ENCODE measurements around the gene SAP30L. TPM values are rescaled to one million over a fixed set of nuclear protein-coding genes. Genes with fewer than 3 reads are reported as not detected.

SAP30L gene
- total and polyA plus RNA-seq, 2 of the 13 experiments (the other 11 are each of a cell fraction or from before 2014, with no cell fraction given) = 27.9 to 37.2 TPM

DNA sequence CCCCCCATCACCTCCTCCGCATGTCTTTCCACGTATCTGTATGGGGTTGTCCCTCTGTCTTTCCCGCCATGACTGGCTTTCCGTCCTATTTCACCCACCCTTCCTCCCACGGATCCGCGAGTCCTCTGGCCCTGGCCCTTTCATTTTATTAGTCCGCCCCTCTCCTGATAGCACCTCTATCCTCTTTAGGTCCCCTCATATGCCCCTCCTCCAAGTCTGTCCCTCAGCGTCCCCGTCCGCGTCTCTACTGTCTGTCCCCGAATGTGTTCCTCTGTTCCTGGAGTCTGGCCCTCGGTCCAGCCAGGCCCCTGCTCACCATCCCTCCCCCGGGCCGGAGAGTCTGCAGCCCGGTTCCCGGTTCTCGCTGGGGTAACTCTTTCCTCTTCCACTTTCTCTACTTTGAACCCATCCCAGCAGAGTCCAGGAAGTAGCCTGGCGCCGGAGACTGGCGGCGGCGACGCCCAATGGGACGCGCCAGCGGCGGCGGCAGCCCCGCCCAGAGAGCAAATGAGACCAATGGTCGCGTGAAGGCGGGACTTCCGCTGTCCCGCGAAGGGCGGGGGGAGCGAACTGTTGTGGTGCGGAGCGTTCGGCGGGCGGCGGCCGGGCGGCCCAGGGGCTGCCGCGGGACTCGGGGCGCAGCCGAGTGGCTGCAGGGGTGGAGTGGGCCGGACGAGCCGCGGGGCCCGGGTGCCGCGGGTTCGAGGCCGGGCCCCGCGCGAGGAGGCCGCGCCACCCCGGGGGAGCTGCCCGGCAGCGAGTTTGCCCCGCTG lies at the start of gene SAP30L (continued):
- TF ChIP-seq, protein P1, sequence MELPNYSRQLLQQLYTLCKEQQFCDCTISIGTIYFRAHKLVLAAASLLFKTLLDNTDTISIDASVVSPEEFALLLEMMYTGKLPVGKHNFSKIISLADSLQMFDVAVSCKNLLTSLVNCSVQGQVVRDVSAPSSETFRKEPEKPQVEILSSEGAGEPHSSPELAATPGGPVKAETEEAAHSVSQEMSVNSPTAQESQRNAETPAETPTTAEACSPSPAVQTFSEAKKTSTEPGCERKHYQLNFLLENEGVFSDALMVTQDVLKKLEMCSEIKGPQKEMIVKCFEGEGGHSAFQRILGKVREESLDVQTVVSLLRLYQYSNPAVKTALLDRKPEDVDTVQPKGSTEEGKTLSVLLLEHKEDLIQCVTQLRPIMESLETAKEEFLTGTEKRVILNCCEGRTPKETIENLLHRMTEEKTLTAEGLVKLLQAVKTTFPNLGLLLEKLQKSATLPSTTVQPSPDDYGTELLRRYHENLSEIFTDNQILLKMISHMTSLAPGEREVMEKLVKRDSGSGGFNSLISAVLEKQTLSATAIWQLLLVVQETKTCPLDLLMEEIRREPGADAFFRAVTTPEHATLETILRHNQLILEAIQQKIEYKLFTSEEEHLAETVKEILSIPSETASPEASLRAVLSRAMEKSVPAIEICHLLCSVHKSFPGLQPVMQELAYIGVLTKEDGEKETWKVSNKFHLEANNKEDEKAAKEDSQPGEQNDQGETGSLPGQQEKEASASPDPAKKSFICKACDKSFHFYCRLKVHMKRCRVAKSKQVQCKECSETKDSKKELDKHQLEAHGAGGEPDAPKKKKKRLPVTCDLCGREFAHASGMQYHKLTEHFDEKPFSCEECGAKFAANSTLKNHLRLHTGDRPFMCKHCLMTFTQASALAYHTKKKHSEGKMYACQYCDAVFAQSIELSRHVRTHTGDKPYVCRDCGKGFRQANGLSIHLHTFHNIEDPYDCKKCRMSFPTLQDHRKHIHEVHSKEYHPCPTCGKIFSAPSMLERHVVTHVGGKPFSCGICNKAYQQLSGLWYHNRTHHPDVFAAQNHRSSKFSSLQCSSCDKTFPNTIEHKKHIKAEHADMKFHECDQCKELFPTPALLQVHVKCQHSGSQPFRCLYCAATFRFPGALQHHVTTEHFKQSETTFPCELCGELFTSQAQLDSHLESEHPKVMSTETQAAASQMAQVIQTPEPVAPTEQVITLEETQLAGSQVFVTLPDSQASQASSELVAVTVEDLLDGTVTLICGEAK (IDR thresholded peaks at IDR 0.05) = no peak
- TF ChIP-seq, protein P1 (CRISPR knock-in tag; IDR thresholded peaks at IDR 0.05) = 0 out of 2 replicates have a peak, but pooled peaks have one; percentile 33
- TF ChIP-seq, protein P2, sequence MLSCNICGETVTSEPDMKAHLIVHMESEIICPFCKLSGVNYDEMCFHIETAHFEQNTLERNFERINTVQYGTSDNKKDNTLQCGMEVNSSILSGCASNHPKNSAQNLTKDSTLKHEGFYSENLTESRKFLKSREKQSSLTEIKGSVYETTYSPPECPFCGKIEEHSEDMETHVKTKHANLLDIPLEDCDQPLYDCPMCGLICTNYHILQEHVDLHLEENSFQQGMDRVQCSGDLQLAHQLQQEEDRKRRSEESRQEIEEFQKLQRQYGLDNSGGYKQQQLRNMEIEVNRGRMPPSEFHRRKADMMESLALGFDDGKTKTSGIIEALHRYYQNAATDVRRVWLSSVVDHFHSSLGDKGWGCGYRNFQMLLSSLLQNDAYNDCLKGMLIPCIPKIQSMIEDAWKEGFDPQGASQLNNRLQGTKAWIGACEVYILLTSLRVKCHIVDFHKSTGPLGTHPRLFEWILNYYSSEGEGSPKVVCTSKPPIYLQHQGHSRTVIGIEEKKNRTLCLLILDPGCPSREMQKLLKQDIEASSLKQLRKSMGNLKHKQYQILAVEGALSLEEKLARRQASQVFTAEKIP (CRISPR knock-in tag; IDR thresholded peaks at IDR 0.05; ENCODE audit: borderline replicate concordance) = no peak
- TF ChIP-seq GLI4 (CRISPR knock-in tag; IDR thresholded peaks at IDR 0.05; ENCODE audit: borderline replicate concordance) = 0 out of 2 replicates have a peak, but pooled peaks have one; percentile 39
- TF ChIP-seq ISX (CRISPR knock-in tag; conservative IDR thresholded peaks at IDR 0.05) = no peak
- TF ChIP-seq ZNF10 (CRISPR knock-in tag; IDR thresholded peaks at IDR 0.05; ENCODE audit: borderline replicate concordance, low read depth) = no peak
- no peak for TF ChIP-seq MIER2 (CRISPR knock-in tag; IDR thresholded peaks at IDR 0.05)
- TF ChIP-seq TMF1 (CRISPR knock-in tag; IDR thresholded peaks at IDR 0.05; ENCODE audit: low read depth) = no peak
- TF ChIP-seq ZKSCAN1 (IDR thresholded peaks at IDR 0.05; ENCODE audit: low read length) = no peak
- no peak for TF ChIP-seq RCOR2 (CRISPR knock-in tag; IDR thresholded peaks at IDR 0.05)
- peak; percentile 79; the same call in 1 of the 2 replicates for TF ChIP-seq HES4 (CRISPR knock-in tag; IDR thresholded peaks at IDR 0.05; ENCODE audit: borderline replicate concordance)
- TF ChIP-seq ZNF772 (CRISPR knock-in tag; IDR thresholded peaks at IDR 0.05) = no peak
- TF ChIP-seq, protein P3, sequence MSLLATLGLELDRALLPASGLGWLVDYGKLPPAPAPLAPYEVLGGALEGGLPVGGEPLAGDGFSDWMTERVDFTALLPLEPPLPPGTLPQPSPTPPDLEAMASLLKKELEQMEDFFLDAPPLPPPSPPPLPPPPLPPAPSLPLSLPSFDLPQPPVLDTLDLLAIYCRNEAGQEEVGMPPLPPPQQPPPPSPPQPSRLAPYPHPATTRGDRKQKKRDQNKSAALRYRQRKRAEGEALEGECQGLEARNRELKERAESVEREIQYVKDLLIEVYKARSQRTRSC (CRISPR knock-in tag; IDR thresholded peaks at IDR 0.05; ENCODE audit: low read depth) = no peak
- TF ChIP-seq ZNF138 (CRISPR knock-in tag; IDR thresholded peaks at IDR 0.05; ENCODE audit: low read depth) = no peak
- no peak for TF ChIP-seq CREM (IDR thresholded peaks at IDR 0.05)
- no peak for TF ChIP-seq CREM (CRISPR knock-in tag; IDR thresholded peaks at IDR 0.05)
- no peak for TF ChIP-seq ZNF12 (CRISPR knock-in tag; IDR thresholded peaks at IDR 0.05)
- TF ChIP-seq ZNF883 (CRISPR knock-in tag; IDR thresholded peaks at IDR 0.05; ENCODE audit: not compliant biosample characterization) = no peak
- no peak for TF ChIP-seq ZNF747 (CRISPR knock-in tag; IDR thresholded peaks at IDR 0.05; ENCODE audit: borderline replicate concordance)
- no peak for TF ChIP-seq STAG1 (CRISPR knock-in tag; IDR thresholded peaks at IDR 0.05)
